ENCODE results near the gene HIVEP3.

HIVEP3 gene

GRCh38 chr1:41495210-41495948 is 423.3 kb downstream of the HIVEP3 start:
- Histone ChIP-seq H3K4me1 (ENCODE audit: insufficient read depth, low read length, severe bottlenecking) (peaks cover 5% of the 10 kb centered on the region), H3K9me3 (ENCODE audit: low read length) (no peaks in the 10 kb centered on the region), H3F3A (ENCODE audit: insufficient read depth, low read length) (no peaks in the 10 kb centered on the region), H2AFZ (ENCODE audit: low read length) (no peak overlapping the region), H3K9ac (ENCODE audit: low read length) (no peak overlapping the region), H4K20me1 (ENCODE audit: insufficient read depth, low read length) (no peaks in the 10 kb centered on the region), H3K27me3 (ENCODE audit: insufficient read depth, low read length) (peaks cover 2% of the 10 kb centered on the region; the same call in 1 of the 2 replicates), H3K4me3 (ENCODE audit: low read depth, low read length, poor library complexity, severe bottlenecking) (peak overlapping the region; percentile 32), H3K79me2 (ENCODE audit: insufficient read depth, low read length) (no peaks in the 10 kb centered on the region), H3K4me2 (ENCODE audit: low read length) (peak overlapping the region; percentile 48; the same call in 1 of the 2 replicates), H3K36me3 (ENCODE audit: insufficient read depth, low read length) (no peaks in the 10 kb centered on the region), H3K9me2 (ENCODE audit: low read depth, low read length) (no peaks in the 10 kb centered on the region), H3K27ac (ENCODE audit: low read depth, low read length, poor library complexity, severe bottlenecking) (no peak overlapping the region)
- TF ChIP-seq EZH2 (IDR thresholded peaks at IDR 0.05; ENCODE audit: borderline replicate concordance, low read length), result no peak
- TF ChIP-seq CTCF (IDR thresholded peaks at IDR 0.05; ENCODE audit: low read length), result peak; percentile 24; the same call in 1 of the 2 replicates

GRCh38 chr1:41494351-41495209 is 424.1 kb downstream of the HIVEP3 start:
- H3K9me3 ChIP-seq (ENCODE audit: low read length), result no peaks in the 10 kb centered on the region
- no peaks in the 10 kb centered on the region for H4K20me1 ChIP-seq (ENCODE audit: insufficient read depth, low read length)
- H3K27ac ChIP-seq (ENCODE audit: low read depth, low read length, poor library complexity, severe bottlenecking), result no peak overlapping the region
- H3K4me2 ChIP-seq (ENCODE audit: low read length), result no peak overlapping the region
- H3F3A ChIP-seq (ENCODE audit: insufficient read depth, low read length), result no peaks in the 10 kb centered on the region
- H3K9ac ChIP-seq (ENCODE audit: low read length), result no peak overlapping the region
- peaks cover 5% of the 10 kb centered on the region for H3K4me1 ChIP-seq (ENCODE audit: insufficient read depth, low read length, severe bottlenecking)
- no peak overlapping the region for H2AFZ ChIP-seq (ENCODE audit: low read length)
- H3K27me3 ChIP-seq (ENCODE audit: insufficient read depth, low read length), result peaks cover 2% of the 10 kb centered on the region; the same call in 1 of the 2 replicates
- H3K36me3 ChIP-seq (ENCODE audit: insufficient read depth, low read length), result no peaks in the 10 kb centered on the region
- H3K4me3 ChIP-seq (ENCODE audit: low read depth, low read length, poor library complexity, severe bottlenecking), result no peak overlapping the region
- H3K9me2 ChIP-seq (ENCODE audit: low read depth, low read length), result no peaks in the 10 kb centered on the region
- H3K79me2 ChIP-seq (ENCODE audit: insufficient read depth, low read length), result no peaks in the 10 kb centered on the region
- TF ChIP-seq EZH2 (IDR thresholded peaks at IDR 0.05; ENCODE audit: borderline replicate concordance, low read length), result no peak
- TF ChIP-seq CTCF (IDR thresholded peaks at IDR 0.05; ENCODE audit: low read length), result no peak

- Histone ChIP-seq H3K27me3 (ENCODE audit: insufficient read depth, low read length) (peaks cover 2% of the 10 kb centered on the region; the same call in 1 of the 2 replicates), H3K9me2 (ENCODE audit: low read depth, low read length) (no peaks in the 10 kb centered on the region), H2AFZ (ENCODE audit: low read length) (no peak overlapping the region), H3K4me2 (ENCODE audit: low read length) (no peak overlapping the region), H3K4me3 (ENCODE audit: low read depth, low read length, poor library complexity, severe bottlenecking) (no peak overlapping the region), H3K9me3 (ENCODE audit: low read length) (no peaks in the 10 kb centered on the region), H3K4me1 (ENCODE audit: insufficient read depth, low read length, severe bottlenecking) (peaks cover 5% of the 10 kb centered on the region), H3F3A (ENCODE audit: insufficient read depth, low read length) (no peaks in the 10 kb centered on the region), H3K9ac (ENCODE audit: low read length) (no peak overlapping the region), H3K27ac (ENCODE audit: low read depth, low read length, poor library complexity, severe bottlenecking) (no peak overlapping the region), H4K20me1 (ENCODE audit: insufficient read depth, low read length) (no peaks in the 10 kb centered on the region), H3K79me2 (ENCODE audit: insufficient read depth, low read length) (no peaks in the 10 kb centered on the region), H3K36me3 (ENCODE audit: insufficient read depth, low read length) (no peaks in the 10 kb centered on the region)
- TF ChIP-seq CTCF (IDR thresholded peaks at IDR 0.05; ENCODE audit: low read length), result no peak
- no peak for TF ChIP-seq EZH2 (IDR thresholded peaks at IDR 0.05; ENCODE audit: borderline replicate concordance, low read length)
Measured at GRCh38 chr1:41493626-41494350, 424.9 kb downstream of the HIVEP3 start.

Measured in OCI-LY1 (cell line).